GM12878 (cell line): ENCODE measurements around the gene RNLS. TPM values are rescaled to one million over a fixed set of nuclear protein-coding genes. Genes with fewer than 3 reads are reported as not detected.

Experiments used
- ATAC-seq: fragments of 200-7000 bp; cut with Tn5 transposase; 3 replicates; pipeline ENCODE4 v1.9.1; 2020; ENCODE audit warnings: mild to moderate bottlenecking, moderate library complexity
- BruUV-seq: library from RNA; stranded (reverse); fragments of 400-500 nt; replicated peaks from 2 replicates; lab custom pipeline; 2021; lab: Mats Ljungman, UMichigan
- CTCF ChIA-PET: fragments of 300-600 bp; sonication (Branson Sonifier 250); formaldehyde crosslinking; extraction: SDS; loops from one replicate; lab custom pipeline; 2021; ENCODE audit warnings: inconsistent platforms; lab: Yijun Ruan, JAX
- POLR2A ChIA-PET: fragments of 350-600 bp; formaldehyde crosslinking; extraction: SDS; loops from one replicate; lab custom pipeline; 2021; ENCODE audit warnings: inconsistent platforms; lab: Charles Lee
- RAD21 ChIA-PET: fragments of 300-600 bp; sonication (Branson Sonifier 250); formaldehyde crosslinking; loops from one replicate; lab custom pipeline; 2023; ENCODE audit warnings: antibody characterized with exemption; ENCODE audit not compliant: unreplicated experiment; lab: Charles Lee
- SMC1A ChIA-PET: fragments of 300-600 bp; sonication (Branson Sonifier 250); formaldehyde crosslinking; loops from one replicate; lab custom pipeline; 2023; ENCODE audit not compliant: unreplicated experiment, uncharacterized antibody; lab: Charles Lee
- DNase-seq: peaks from one replicate; pipeline ENCODE4 v3.0.0-alpha.2; 2011; ENCODE audit warnings: low read depth, low spot score
- FAIRE-seq: peaks from 3 replicates; lab custom pipeline; 2011; peaks lifted over from hg19 to GRCh38; lab: Jason Lieb, UNC
- H2AFZ ChIP-seq: 2 replicates; pipeline ENCODE4 v1.6.0; 2011; ENCODE audit warnings: low read depth, low read length, control low read depth; ENCODE audit not compliant: control insufficient read depth
- H3K27ac ChIP-seq: 2 replicates; pipeline ENCODE4 v1.5.1; 2011; ENCODE audit warnings: control low read depth; ENCODE audit not compliant: control insufficient read depth, insufficient read depth
- H3K27me3 ChIP-seq, 2 experiments: replicated peaks in 1 of 2; 2 replicates each; pipeline versions ENCODE4 v1.6.0 to v1.6.1; 2011; ENCODE audit warnings: low read length in 1 of 2; ENCODE audit not compliant: control insufficient read depth in 2 of 2, insufficient read depth in 2 of 2
- H3K36me3 ChIP-seq, 2 experiments: 2 replicates each; pipeline ENCODE4 v1.5.1; 2011; ENCODE audit warnings: low read length in 1 of 2; ENCODE audit not compliant: control insufficient read depth in 2 of 2, insufficient read depth in 2 of 2
- H3K4me1 ChIP-seq: 2 replicates; pipeline ENCODE4 v1.6.1; 2011; ENCODE audit warnings: mild to moderate bottlenecking, low read length, moderate library complexity, mixed read lengths; ENCODE audit not compliant: control insufficient read depth, insufficient read depth
- H3K4me2 ChIP-seq: 2 replicates; pipeline ENCODE4 v1.6.0; 2011; ENCODE audit warnings: control low read depth; ENCODE audit not compliant: control insufficient read depth, insufficient read depth
- H3K4me3 ChIP-seq: fragments of 200-600 bp; sonication (generic); 2 replicates; pipeline ENCODE4 v1.5.1; 2016
- H3K79me2 ChIP-seq: 2 replicates; pipeline ENCODE4 v1.6.0; 2011; ENCODE audit warnings: low read length; ENCODE audit not compliant: control insufficient read depth, insufficient read depth
- H3K9ac ChIP-seq: 2 replicates; pipeline ENCODE4 v1.8.0; 2011; ENCODE audit warnings: low read length, control low read depth, mixed read lengths; ENCODE audit not compliant: control insufficient read depth, insufficient read depth
- H3K9me3 ChIP-seq: replicated peaks from 3 replicates; pipeline ENCODE4 v1.5.1; 2011; ENCODE audit warnings: mild to moderate bottlenecking, low read length; ENCODE audit not compliant: control insufficient read depth, insufficient read depth
- H4K20me1 ChIP-seq: 2 replicates; pipeline ENCODE4 v1.6.0; 2011; ENCODE audit not compliant: control insufficient read depth, insufficient read depth
- BMI1 ChIP-seq: fragments of 450-650 bp; IDR thresholded peaks from 2 replicates; pipeline ENCODE4 v1.6.1; 2016; ENCODE audit warnings: mild to moderate bottlenecking, moderate library complexity, borderline replicate concordance
- CHD4 ChIP-seq: fragments of 200-600 bp; sonication (generic); IDR thresholded peaks from 2 replicates; pipeline ENCODE4 v1.6.1; 2016; ENCODE audit warnings: mild to moderate bottlenecking
- FOXK2 ChIP-seq: fragments of 450-650 bp; IDR thresholded peaks from 2 replicates; pipeline ENCODE4 v1.6.1; 2017; ENCODE audit warnings: mild to moderate bottlenecking, moderate library complexity
- JUND ChIP-seq: IDR thresholded peaks from 2 replicates; pipeline ENCODE4 v1.6.1; 2012; ENCODE audit warnings: low read depth, mild to moderate bottlenecking, low read length, improper control_type of control experiment, moderate library complexity
- MYB ChIP-seq: fragments of 150-350 bp; IDR thresholded peaks from 2 replicates; pipeline ENCODE4 v1.6.1; 2014; ENCODE audit warnings: mild to moderate bottlenecking, low read depth, low read length, borderline replicate concordance
- RAD21 ChIP-seq: IDR thresholded peaks from 2 replicates; pipeline ENCODE4 v1.6.1; 2011; ENCODE audit warnings: mild to moderate bottlenecking, low read depth, low read length, moderate library complexity; ENCODE audit not compliant: insufficient read depth
- RCOR1 ChIP-seq: conservative IDR thresholded peaks from 2 replicates; pipeline ENCODE4 v1.6.1; 2012; ENCODE audit warnings: low read depth, low read length, improper control_type of control experiment
- TCF7 ChIP-seq: IDR thresholded peaks from 2 replicates; pipeline ENCODE4 v1.6.1; 2014; ENCODE audit warnings: antibody characterized with exemption, borderline replicate concordance
- WGBS: methylation state at CpG from one replicate; pipeline ENCODE4 v1.1.6; 2016; ENCODE audit warnings: low lambda C conversion rate; ENCODE audit not compliant: insufficient replicate concordance, insufficient coverage; ENCODE audit errors: missing lambda C conversion rate; 5-methylcytosine and 5-hydroxymethylcytosine counted together
- in situ Hi-C: fragments of 300-500 bp; cut with MboI; formaldehyde crosslinking; loops from 9 replicates; pipeline ENCODE4 v1.14.3; 2018; ENCODE audit warnings: mixed read lengths
- intact Hi-C: fragments of 100-400 bp; cut with micrococcal nuclease; formaldehyde crosslinking; loops from one replicate; pipeline ENCODE4 v1.14.2; 2022; ENCODE audit not compliant: unreplicated experiment
- polyA plus RNA-seq, 11 experiments: library from polyadenylated mRNA; depleted of rRNA in 4 of 11; unstranded in 6 of 11; stranded (reverse) in 5 of 11; fragments of >200 nt; fragmentation: Nextera tagmentation in 4 of 11; fragmentation: Illumina TruSeq in 1 of 11; extraction: Ambion mirVana in 4 of 11; extraction: Trizol in 1 of 11; gene quantifications; 1 replicate in 1 of 11; 2 replicates in 10 of 11; pipeline versions ENCODE4 v1.2.1 to v1.2.3, GENCODE V29; 2011 to 2016; ENCODE audit warnings: inconsistent platforms in 2 of 11, missing spikeins in 2 of 11, low read depth in 1 of 11
- total RNA-seq, 4 experiments: library from RNA; depleted of rRNA in 3 of 4; stranded (reverse); fragments of >200 nt in 3 of 4; fragmentation: Illumina TruSeq in 1 of 4; extraction: Trizol in 1 of 4; gene quantifications; 2 replicates each; pipeline versions ENCODE4 v1.2.1 to v1.2.3, GENCODE V29; 2013 to 2021
- TF ChIP-seq, protein P1 (sequence below): fragments of 450-650 bp; IDR thresholded peaks from 2 replicates; pipeline ENCODE4 v1.6.1; 2017; ENCODE audit warnings: borderline replicate concordance

Gene RNLS
- total and polyA plus RNA-seq, 10 of the 15 experiments (the other 5 are each of a cell fraction or from before 2014, with no cell fraction given) = 3.4 to 6.7 (median 4.6) TPM

DNA sequence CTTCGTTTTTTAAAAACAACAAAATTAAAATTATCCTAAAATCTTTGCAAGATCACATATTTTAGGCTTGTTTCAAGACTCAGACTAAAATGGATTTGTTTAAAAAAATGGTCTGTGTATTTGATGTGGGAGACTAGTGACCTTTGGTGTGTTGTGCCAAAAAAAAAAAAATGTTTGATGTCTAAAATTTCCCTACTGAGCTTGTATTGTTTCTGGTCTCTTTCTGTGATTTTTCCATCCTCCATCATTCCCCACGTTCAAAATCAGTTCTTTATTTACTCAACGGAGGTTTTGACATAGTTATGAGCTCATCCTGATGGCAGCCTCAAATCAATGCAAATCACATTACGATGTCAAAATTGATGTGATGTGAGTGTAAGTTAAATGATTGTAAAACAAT, 326.2 kb downstream of the RNLS start:
- no peak for DNase-seq
- H3K4me2 ChIP-seq = no peak overlapping the region
- SMC1A ChIA-PET = interaction anchor here (0.7 to 0.8 kb wide), 3 partner anchors 30 to 405 kb away, joined by 3 to 4 read pairs (median 3); no protein-coding TSS in a partner anchor
- peaks cover 4% of the 10 kb centered on the region; the same call in 1 of the 3 replicates for H3K9me3 ChIP-seq
- RAD21 ChIA-PET = no interaction called here
- no peak overlapping the region for H2AFZ ChIP-seq
- no peak overlapping the region for H3K27ac ChIP-seq
- H3K4me1 ChIP-seq = peaks cover 22% of the 10 kb centered on the region
- H3K79me2 ChIP-seq = no peaks in the 10 kb centered on the region
- no peak overlapping the region for H3K4me3 ChIP-seq
- H3K9ac ChIP-seq = no peak overlapping the region
- intact Hi-C loops (no loop called here), in situ Hi-C loops (no loop called here)
- CTCF ChIA-PET = no interaction called here
- no peak for FAIRE-seq
- no peak for ATAC-seq
- no peak for TF ChIP-seq BMI1
- no peak for TF ChIP-seq CHD4
- TF ChIP-seq RCOR1 = no peak
- no peak for TF ChIP-seq JUND
- no peak for TF ChIP-seq FOXK2
- TF ChIP-seq MYB = no peak
- no peak for TF ChIP-seq TCF7
- TF ChIP-seq RAD21 = no peak
- TF ChIP-seq, protein P1, sequence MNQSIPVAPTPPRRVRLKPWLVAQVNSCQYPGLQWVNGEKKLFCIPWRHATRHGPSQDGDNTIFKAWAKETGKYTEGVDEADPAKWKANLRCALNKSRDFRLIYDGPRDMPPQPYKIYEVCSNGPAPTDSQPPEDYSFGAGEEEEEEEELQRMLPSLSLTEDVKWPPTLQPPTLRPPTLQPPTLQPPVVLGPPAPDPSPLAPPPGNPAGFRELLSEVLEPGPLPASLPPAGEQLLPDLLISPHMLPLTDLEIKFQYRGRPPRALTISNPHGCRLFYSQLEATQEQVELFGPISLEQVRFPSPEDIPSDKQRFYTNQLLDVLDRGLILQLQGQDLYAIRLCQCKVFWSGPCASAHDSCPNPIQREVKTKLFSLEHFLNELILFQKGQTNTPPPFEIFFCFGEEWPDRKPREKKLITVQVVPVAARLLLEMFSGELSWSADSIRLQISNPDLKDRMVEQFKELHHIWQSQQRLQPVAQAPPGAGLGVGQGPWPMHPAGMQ = no peak
- H3K27me3 ChIP-seq = no peaks in the 10 kb centered on the region
- 52% methylated on average over 4 of the region's 4 CpGs for WGBS
- H3K36me3 ChIP-seq = no peaks in the 10 kb centered on the region
- POLR2A ChIA-PET = no interaction called here
- no peaks in the 10 kb centered on the region for H4K20me1 ChIP-seq
- no TSS peak for BruUV-seq
